ENCODE data around the gene CARD9. TPM values are rescaled to one million over a fixed set of nuclear protein-coding genes. Genes with fewer than 3 reads are reported as not detected.

Gene CARD9
- total and polyA plus RNA-seq, 10 donors: 5.7 to 25.5 (median 18.2) TPM

- peaks cover 0 to 62% (median 46%) of the 10 kb centered on the region in 6 donors for H3K36me3 ChIP-seq
- no peak overlapping the region for H3K27ac ChIP-seq
- H3K9me3 ChIP-seq: no peaks in the 10 kb centered on the region
- no peak for DNase-seq
- WGBS, 5 donors: 94 to 97% (median 95%) methylated on average over 12 of the region's 12 CpGs
- intact Hi-C loops (cut with DNase I; ENCODE audit: low total_unique reads): no loop called here
- no peak for TF ChIP-seq POLR2A (IDR thresholded peaks at IDR 0.05)
- peak overlapping the region in 1 of 8 donors; percentile 100 for H3K4me3 ChIP-seq
- no peaks in the 10 kb centered on the region for H3K27me3 ChIP-seq (replicated peaks in 1 of 7)
- peaks cover 16 to 43% (median 25%) of the 10 kb centered on the region in 6 donors for H3K4me1 ChIP-seq
These were observed 24.8 kb upstream of the CARD9 start for GRCh38 chr9:136398286-136398685.

DNA sequence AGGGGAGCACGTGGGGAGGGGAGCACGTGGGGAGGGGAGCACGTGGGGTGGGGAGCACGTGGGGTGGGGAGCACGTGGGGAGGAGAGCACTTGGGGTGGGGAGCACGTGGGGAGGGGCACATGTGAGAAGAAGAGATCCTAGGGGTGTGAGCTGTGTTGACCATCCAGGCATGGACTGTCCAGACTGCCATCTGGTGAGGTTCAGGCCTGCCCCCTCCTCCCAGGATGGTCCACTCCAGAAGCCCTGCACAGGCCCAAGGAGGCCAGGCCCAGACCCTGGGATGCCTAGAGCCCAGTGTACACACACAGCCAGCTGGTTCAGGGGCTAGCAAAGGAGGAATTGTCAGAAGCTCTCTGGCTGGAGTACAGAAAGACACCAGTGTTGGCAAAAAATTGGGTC is 24.2 kb upstream of the CARD9 start:
- Histone ChIP-seq H3K9me3 (no peaks in the 10 kb centered on the region), H3K27me3 (replicated peaks in 1 of 7) (no peaks in the 10 kb centered on the region), H3K27ac (no peak overlapping the region), H3K4me1 (peaks cover 16 to 37% (median 25%) of the 10 kb centered on the region in 6 donors), H3K36me3 (peaks cover 0 to 68% (median 52%) of the 10 kb centered on the region in 6 donors), H3K4me3 (no peak overlapping the region)
- TF ChIP-seq POLR2A (IDR thresholded peaks at IDR 0.05) (no peak), POLR2AphosphoS5 (IDR thresholded peaks at IDR 0.05) (no peak), CTCF (IDR thresholded peaks at IDR 0.05 in 8 of 11, conservative IDR thresholded peaks at IDR 0.05 in 3 of 11) (no peak)
- DNase-seq: no peak
- WGBS, 5 donors: 62 to 100% (median 84%) methylated on average over 2 to 6 of the region's 6 CpGs
- intact Hi-C loops (cut with DNase I; ENCODE audit: low total_unique reads): no loop called here

- intact Hi-C loops (cut with DNase I; ENCODE audit: low total_unique reads): no loop called here
- no peak for DNase-seq
- Histone ChIP-seq H3K4me3 (no peak overlapping the region), H3K27me3 (replicated peaks in 1 of 7) (no peaks in the 10 kb centered on the region), H3K4me1 (peaks cover 16 to 35% (median 25%) of the 10 kb centered on the region in 6 donors), H3K9me3 (no peaks in the 10 kb centered on the region), H3K36me3 (peaks cover 0 to 71% (median 61%) of the 10 kb centered on the region in 6 donors), H3K27ac (no peak overlapping the region)
- 74 to 88% (median 81%) methylated on average over 4 of the region's 4 CpGs for WGBS, 5 donors
- no peak for TF ChIP-seq POLR2AphosphoS5 (IDR thresholded peaks at IDR 0.05)
- TF ChIP-seq CTCF (IDR thresholded peaks at IDR 0.05 in 8 of 11, conservative IDR thresholded peaks at IDR 0.05 in 3 of 11): no peak
- TF ChIP-seq POLR2A (IDR thresholded peaks at IDR 0.05): no peak
These were observed 22.7 kb upstream of the CARD9 start for GRCh38 chr9:136396219-136396515.

GRCh38 chr9:136395345-136396218 is 22.1 kb upstream of the CARD9 start:
- Histone ChIP-seq H3K27me3 (replicated peaks in 1 of 7) (no peaks in the 10 kb centered on the region), H3K27ac (no peak overlapping the region), H3K36me3 (peaks cover 0 to 77% (median 66%) of the 10 kb centered on the region in 6 donors), H3K4me1 (peaks cover 13 to 29% (median 22%) of the 10 kb centered on the region in 6 donors), H3K4me3 (no peak overlapping the region), H3K9me3 (no peaks in the 10 kb centered on the region)
- WGBS, 5 donors: 89 to 93% (median 90%) methylated on average over 21 to 26 of the region's 26 CpGs
- no peak for DNase-seq
- TF ChIP-seq CTCF (IDR thresholded peaks at IDR 0.05 in 8 of 11, conservative IDR thresholded peaks at IDR 0.05 in 3 of 11) (no peak), POLR2AphosphoS5 (IDR thresholded peaks at IDR 0.05) (peak in 1 of 3 donors; percentile 22), POLR2A (IDR thresholded peaks at IDR 0.05) (no peak)
- intact Hi-C loops (cut with DNase I; ENCODE audit: low total_unique reads): no loop called here
